Dendritic cell treated with granulocyte-macrophage colony-stimulating factor and Interleukin-4, amounts not matched to agents 40 ng/mL and 50 ng/mL, for 4 days (primary cell): ENCODE measurements around the gene RFC5.

Experiments used
- H3K27ac Mint-ChIP-seq: one replicate; pipeline ENCODE4 v1.8.0; 2022; ENCODE audit warnings: mild to moderate bottlenecking, mixed read lengths
- H3K27me3 Mint-ChIP-seq: one replicate; pipeline ENCODE4 v1.8.0; 2022; ENCODE audit warnings: mild to moderate bottlenecking, mixed read lengths
- H3K36me3 Mint-ChIP-seq: one replicate; pipeline ENCODE4 v1.8.0; 2022; ENCODE audit warnings: low read depth, mixed read lengths
- H3K4me1 Mint-ChIP-seq: one replicate; pipeline ENCODE4 v1.8.0; 2022; ENCODE audit warnings: low read depth, mixed read lengths
- H3K4me3 Mint-ChIP-seq: one replicate; pipeline ENCODE4 v1.8.0; 2022; ENCODE audit warnings: mild to moderate bottlenecking, moderate library complexity, mixed read lengths
- H3K9me3 Mint-ChIP-seq: one replicate; pipeline ENCODE4 v1.8.0; 2022; ENCODE audit warnings: mixed read lengths
- intact Hi-C: fragments of 100-400 bp; cut with micrococcal nuclease; formaldehyde crosslinking; loops from one replicate; pipeline ENCODE4 v1.15.0; 2022

Gene RFC5

DNA sequence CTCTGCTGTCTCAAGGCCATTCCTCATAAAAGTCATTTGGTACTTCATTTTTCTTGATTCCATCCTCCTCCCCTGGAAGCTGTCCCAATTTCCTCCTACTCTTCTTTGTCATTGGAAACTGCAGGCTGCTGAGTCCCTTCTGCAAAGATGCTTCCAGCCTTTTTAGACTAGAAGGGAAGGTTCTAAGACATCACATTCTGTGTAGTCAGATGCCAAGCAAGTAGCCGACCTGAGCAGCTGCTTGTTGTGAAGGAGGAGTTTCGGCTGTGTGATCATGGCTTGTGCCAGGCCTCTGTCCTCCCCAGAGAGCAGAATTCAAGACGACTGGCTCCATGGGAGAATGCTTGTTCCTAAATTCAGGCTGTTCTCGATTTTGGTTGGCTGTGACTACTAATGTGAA is 8.7 kb downstream of the RFC5 start:
- Mint-ChIP-seq H3K27ac (no peak overlapping the region), H3K9me3 (no peaks in the 10 kb centered on the region)

DNA sequence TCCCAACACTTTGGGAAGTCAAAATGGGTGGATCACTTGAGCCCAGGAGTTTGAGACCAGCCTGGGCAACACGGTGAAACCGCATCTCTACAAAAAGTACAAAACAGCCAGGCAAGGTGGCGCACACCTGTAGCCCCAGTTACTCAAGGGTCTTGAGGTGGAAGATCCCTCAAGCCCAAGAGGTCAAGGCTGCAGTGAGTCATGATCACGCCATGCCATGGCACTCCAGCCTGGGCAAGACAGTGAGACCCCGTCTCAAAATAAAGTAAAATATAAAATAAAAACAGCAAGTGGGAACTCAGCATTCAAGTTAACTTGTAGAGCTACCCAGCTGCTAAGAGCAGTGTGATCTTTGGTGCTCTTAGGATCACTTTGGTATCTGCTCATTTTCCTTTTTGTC is 12.7 kb downstream of the RFC5 start:
- Mint-ChIP-seq H3K4me3 (no peak overlapping the region), H3K27ac (no peak overlapping the region), H3K27me3 (no peaks in the 10 kb centered on the region), H3K4me1 (no peaks in the 10 kb centered on the region), H3K9me3 (no peaks in the 10 kb centered on the region), H3K36me3 (peaks cover 92% of the 10 kb centered on the region)
- intact Hi-C loops = no loop called here

More for the DNA sequence above, 8.7 kb downstream of the RFC5 start:
- Mint-ChIP-seq H3K36me3 (peaks cover 96% of the 10 kb centered on the region), H3K27me3 (no peaks in the 10 kb centered on the region), H3K4me1 (no peaks in the 10 kb centered on the region), H3K4me3 (no peak overlapping the region)
- intact Hi-C loops = no loop called here

DNA sequence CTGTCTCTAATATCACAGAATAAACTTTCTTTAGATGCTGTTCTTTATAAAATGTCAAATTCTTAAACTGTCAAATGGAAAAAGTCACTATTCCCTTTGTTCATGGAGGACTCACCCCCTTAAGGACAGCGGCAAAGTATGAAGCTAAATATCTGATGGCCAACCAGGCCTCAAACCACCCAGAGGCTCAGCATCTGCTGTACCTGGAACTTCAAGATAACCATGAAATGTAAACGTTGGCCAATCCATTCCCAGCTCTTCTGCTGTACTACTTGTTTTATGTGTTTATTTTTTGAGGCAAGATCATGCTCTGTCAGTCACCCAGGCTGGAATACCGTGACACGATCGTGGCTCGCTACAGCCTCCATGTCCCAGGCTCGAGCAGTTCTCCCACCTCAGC is 15.7 kb downstream of the RFC5 start:
- Mint-ChIP-seq H3K4me1 (no peaks in the 10 kb centered on the region), H3K27ac (no peak overlapping the region), H3K36me3 (peaks cover 93% of the 10 kb centered on the region), H3K9me3 (no peaks in the 10 kb centered on the region), H3K4me3 (no peak overlapping the region), H3K27me3 (no peaks in the 10 kb centered on the region)
- intact Hi-C loops = loop anchor here (10.0 kb wide), 1 partner anchor 157 kb away; no protein-coding TSS in a partner anchor

DNA sequence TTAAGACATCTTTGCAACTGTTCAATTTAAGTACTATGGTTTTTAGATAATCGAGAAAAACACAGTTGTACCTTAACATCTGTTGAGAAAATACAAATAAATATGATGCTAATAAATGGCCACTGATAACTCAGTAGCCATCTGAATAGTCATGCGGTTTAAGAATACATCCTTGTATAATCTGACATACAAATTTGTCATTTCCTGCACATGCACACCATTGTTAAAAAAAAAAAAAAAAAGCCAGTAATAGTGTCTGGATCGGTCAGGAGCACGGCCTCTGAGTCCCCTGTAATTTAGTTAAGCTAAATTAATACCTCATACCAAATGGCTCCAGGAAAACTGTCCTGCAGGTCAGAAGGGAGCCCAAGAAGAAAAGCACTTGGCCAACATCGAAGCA is 16.8 kb downstream of the RFC5 start:
- Mint-ChIP-seq H3K4me1 (no peaks in the 10 kb centered on the region), H3K9me3 (no peaks in the 10 kb centered on the region), H3K4me3 (no peak overlapping the region), H3K27ac (no peak overlapping the region), H3K36me3 (peaks cover 93% of the 10 kb centered on the region), H3K27me3 (no peaks in the 10 kb centered on the region)
- intact Hi-C loops = loop anchor here (10.0 kb wide), 1 partner anchor 159 kb away; no protein-coding TSS in a partner anchor

DNA sequence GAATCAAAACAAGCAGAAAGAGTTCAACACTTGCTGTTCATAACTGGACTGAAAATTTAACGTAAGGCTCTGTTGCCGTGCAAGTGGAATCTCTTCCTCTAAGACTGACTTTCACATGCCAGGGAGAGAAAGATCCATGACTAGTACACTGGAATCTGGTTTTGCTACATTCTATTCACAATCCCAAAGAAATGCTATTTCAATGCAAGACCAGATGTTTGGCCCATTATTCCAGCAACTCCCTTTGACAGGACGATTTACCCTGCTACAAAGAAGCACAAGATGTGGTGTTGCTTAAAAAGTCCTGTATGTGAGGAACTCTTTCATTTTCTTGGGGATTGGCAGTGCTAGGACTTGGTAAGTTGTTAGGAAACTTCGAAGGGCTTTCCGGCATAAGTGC is 17.4 kb downstream of the RFC5 start:
- Mint-ChIP-seq H3K9me3 (no peaks in the 10 kb centered on the region), H3K4me1 (no peaks in the 10 kb centered on the region), H3K27ac (no peak overlapping the region), H3K4me3 (no peak overlapping the region), H3K27me3 (no peaks in the 10 kb centered on the region), H3K36me3 (peaks cover 94% of the 10 kb centered on the region)
- intact Hi-C loops = loop anchor here (10.0 kb wide), 1 partner anchor 159 kb away; no protein-coding TSS in a partner anchor

DNA sequence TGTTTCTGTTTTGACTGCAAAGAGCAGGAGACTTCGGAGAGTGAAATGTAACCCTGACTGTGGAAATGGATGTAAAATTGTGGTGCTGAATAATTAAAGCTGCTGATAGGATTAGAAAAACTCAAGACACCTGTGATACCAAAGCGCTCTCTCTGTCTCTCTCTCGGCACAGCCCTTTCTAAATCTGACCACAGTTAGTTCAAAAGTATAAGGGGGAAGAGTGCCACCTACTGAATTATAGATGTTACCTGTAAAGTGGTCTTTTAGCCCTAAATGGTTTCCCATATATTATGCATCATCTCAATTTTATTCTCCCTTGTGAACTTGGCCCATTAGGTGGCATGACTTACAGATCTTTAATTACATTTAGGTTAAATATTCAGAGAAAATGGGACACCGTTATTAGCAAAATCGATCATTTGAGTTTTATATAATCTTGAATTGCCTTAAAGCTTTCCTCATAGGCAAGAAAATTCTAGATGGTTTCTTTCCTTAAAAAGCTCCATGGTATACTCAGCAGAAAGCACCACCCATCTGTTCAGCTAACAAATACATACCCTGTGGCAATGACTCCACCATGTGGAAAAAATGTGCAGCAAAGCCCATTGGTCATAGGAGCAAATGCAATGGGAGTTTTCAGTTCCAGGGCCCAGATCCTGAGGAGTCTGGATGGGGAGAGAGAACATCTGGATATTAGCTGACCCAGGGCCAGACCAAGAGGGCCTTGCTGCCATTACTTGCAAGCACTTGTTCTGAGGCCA is 18.1 kb downstream of the RFC5 start:
- no peak overlapping the region for H3K27ac Mint-ChIP-seq
- intact Hi-C loops = loop anchor here (10.0 kb wide), 1 partner anchor 160 kb away; no protein-coding TSS in a partner anchor
- H3K4me1 Mint-ChIP-seq = no peaks in the 10 kb centered on the region
- H3K36me3 Mint-ChIP-seq = peaks cover 94% of the 10 kb centered on the region
- no peaks in the 10 kb centered on the region for H3K27me3 Mint-ChIP-seq
- H3K4me3 Mint-ChIP-seq = no peak overlapping the region
- no peaks in the 10 kb centered on the region for H3K9me3 Mint-ChIP-seq

DNA sequence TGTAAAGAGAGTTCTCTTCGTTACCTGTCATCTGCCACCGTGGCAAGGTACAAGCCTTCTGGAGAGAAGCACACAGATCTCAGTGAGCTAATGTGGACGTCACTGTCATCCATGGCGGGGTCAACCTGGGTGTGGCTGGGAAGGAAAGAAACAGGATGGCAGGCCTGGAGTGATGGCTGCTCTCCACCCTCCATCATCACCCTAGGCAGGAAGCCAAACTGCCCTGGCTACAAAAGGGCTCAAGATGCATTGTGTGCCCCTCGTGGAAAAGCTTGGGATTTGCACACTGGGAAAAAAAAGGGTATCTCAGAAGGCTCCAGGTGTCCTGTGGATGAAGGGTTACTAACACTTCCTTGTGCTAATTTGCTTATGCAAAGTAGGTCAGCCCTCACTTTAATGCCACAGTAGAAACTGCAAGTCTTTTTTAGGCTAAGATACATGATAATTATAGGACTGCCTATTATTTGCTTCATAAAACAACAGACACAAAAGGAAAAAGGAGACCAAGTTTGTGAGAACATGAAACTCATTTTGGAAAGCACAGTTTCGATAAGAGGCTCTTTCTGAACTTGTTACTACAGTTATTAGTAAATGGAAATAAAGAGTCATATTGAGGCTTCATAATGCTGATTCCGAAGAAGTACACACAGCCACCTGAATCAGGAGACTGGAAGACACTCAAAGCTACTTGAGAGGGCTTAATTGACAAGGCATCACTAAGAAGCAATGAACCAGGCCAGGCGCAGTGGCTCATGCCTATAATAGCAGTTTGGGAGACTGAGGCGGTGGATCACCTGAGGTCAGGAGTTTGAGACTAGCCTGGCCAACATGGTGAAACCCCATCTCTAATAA is 18.9 kb downstream of the RFC5 start:
- H3K27me3 Mint-ChIP-seq = no peaks in the 10 kb centered on the region
- H3K4me1 Mint-ChIP-seq = no peaks in the 10 kb centered on the region
- intact Hi-C loops = loop anchor here (10.0 kb wide), 1 partner anchor 161 kb away; no protein-coding TSS in a partner anchor
- no peak overlapping the region for H3K27ac Mint-ChIP-seq
- H3K4me3 Mint-ChIP-seq = no peak overlapping the region
- peaks cover 95% of the 10 kb centered on the region for H3K36me3 Mint-ChIP-seq
- H3K9me3 Mint-ChIP-seq = no peaks in the 10 kb centered on the region

DNA sequence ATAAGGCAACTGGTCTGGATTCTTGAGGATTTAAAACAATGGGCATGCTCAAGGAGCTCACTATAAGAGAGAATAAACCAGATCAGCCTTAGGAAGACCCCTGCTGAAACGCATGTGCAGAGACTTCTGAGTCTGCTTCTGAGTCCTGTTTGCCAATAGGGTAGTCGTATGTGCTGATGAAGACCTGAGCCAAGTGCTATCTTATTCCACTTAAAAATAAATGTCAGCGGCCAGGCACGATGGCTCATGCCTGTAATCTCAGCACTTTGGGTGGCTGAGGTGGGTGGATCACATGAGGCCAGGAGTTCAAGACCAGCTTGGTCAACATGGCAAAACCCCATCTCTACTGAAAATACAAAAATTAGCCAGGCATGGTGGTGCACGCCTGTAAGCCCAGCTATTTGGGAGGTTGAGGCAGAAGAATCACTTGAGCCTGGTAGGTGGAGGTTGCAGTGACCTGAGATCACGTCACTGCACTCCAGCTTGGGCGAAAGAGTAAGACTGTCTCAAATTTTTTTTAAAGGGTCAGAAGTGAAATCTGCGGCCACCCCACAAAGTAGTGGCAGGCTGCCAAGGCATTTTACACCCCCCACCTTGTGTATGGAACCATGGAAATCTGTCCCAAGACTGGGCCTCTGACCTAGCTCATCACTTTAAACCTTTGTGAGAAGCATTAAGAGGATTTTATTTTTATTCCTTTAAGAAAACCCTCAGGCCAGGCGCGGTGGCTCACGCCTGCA is 20.3 kb downstream of the RFC5 start:
- H3K4me3 Mint-ChIP-seq = no peak overlapping the region
- no peak overlapping the region for H3K27ac Mint-ChIP-seq
- H3K36me3 Mint-ChIP-seq = peaks cover 99% of the 10 kb centered on the region
- H3K9me3 Mint-ChIP-seq = no peaks in the 10 kb centered on the region
- H3K27me3 Mint-ChIP-seq = no peaks in the 10 kb centered on the region
- intact Hi-C loops = loop anchor here (10.0 kb wide), 1 partner anchor 162 kb away; no protein-coding TSS in a partner anchor
- no peaks in the 10 kb centered on the region for H3K4me1 Mint-ChIP-seq

DNA sequence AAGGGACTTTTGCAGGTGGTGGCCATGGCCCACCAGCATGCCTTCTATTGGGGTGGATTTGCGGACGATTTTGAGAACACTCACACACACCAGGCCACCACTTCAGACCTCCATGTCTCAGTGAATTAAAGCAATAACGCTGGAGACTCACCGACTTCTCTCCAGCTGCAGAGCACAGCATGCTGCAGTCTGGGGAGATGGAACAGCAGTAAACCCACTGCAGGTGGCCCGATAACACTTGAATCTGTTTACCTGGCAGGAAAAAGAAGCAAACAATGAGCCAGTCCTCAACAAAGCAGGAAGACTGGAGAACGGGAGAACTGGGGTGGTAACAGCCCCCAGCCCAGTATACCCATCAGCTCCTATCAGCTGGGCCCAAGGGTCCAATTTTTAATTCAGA is 21.6 kb downstream of the RFC5 start:
- H3K9me3 Mint-ChIP-seq = no peaks in the 10 kb centered on the region
- no peaks in the 10 kb centered on the region for H3K4me1 Mint-ChIP-seq
- intact Hi-C loops = loop anchor here (10.0 kb wide), 1 partner anchor 163 kb away; no protein-coding TSS in a partner anchor
- no peak overlapping the region for H3K27ac Mint-ChIP-seq
- no peaks in the 10 kb centered on the region for H3K27me3 Mint-ChIP-seq
- peaks cover 100% of the 10 kb centered on the region for H3K36me3 Mint-ChIP-seq
- H3K4me3 Mint-ChIP-seq = no peak overlapping the region

DNA sequence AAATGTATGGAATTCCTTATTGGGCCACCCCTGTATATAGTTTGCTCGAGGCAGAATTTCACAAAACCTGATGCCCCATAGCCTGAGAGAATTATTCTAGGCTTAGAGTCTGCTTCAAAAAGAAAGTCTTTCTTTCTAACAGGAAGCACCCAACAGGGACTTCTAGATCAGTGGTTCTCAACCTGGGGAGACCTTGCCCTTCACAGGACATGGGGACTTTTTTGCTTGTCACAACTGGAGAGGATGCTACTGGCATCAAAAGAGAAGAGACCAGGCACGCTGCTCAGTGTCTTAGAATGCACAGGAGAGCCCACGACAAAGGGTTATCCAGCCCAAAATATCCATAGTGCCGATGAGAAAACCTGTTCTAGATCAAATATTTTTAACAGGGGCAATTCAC is 25.6 kb downstream of the RFC5 start:
- H3K27ac Mint-ChIP-seq = no peak overlapping the region
- H3K4me1 Mint-ChIP-seq = no peaks in the 10 kb centered on the region
- no peaks in the 10 kb centered on the region for H3K9me3 Mint-ChIP-seq
- intact Hi-C loops = no loop called here
- peaks cover 100% of the 10 kb centered on the region for H3K36me3 Mint-ChIP-seq
- no peaks in the 10 kb centered on the region for H3K27me3 Mint-ChIP-seq
- no peak overlapping the region for H3K4me3 Mint-ChIP-seq

DNA sequence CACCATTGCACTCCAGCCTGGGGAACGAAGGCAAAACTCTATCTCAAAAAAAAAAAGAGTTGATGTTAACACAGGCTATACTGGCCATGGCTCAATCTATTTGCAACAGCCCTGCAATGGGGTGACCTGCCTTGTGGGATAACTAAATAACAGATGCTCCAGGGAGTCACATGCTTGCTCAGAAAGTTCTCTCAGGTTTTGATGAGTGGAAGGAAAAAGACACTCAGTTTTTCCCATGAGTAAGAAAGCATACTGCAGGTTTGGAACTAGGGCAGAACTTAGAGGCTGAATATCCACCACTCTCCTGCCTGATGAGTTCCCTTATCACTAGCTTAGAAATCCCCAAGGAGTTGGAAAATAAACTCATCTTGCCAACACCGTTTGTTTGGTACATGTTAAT is 27.6 kb downstream of the RFC5 start:
- H3K36me3 Mint-ChIP-seq = peaks cover 99% of the 10 kb centered on the region
- no peaks in the 10 kb centered on the region for H3K9me3 Mint-ChIP-seq
- H3K4me3 Mint-ChIP-seq = no peak overlapping the region
- no peak overlapping the region for H3K27ac Mint-ChIP-seq
- H3K4me1 Mint-ChIP-seq = no peaks in the 10 kb centered on the region
- intact Hi-C loops = no loop called here
- H3K27me3 Mint-ChIP-seq = no peaks in the 10 kb centered on the region

DNA sequence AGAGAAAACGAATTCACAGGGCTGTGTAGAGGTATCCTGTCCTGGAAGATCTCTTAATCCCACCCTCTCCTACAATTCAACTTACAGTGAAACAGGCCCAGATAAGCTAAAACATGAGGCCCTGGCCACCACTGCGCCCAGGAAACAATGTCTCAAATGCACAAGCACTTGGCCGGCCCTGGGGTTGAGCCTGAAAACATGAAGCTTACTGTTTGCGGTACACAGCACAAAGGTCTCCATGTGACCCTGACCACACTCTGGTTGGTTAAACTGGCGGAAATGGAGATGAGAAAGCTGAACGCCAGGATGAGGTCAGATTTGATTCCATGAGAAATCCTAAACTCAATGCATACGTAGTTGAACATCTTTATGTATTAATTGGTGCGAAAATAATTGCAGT is 28.1 kb downstream of the RFC5 start:
- no peak overlapping the region for H3K27ac Mint-ChIP-seq
- H3K4me1 Mint-ChIP-seq = no peaks in the 10 kb centered on the region
- intact Hi-C loops = no loop called here
- H3K27me3 Mint-ChIP-seq = no peaks in the 10 kb centered on the region
- no peak overlapping the region for H3K4me3 Mint-ChIP-seq
- H3K36me3 Mint-ChIP-seq = peaks cover 99% of the 10 kb centered on the region
- no peaks in the 10 kb centered on the region for H3K9me3 Mint-ChIP-seq

DNA sequence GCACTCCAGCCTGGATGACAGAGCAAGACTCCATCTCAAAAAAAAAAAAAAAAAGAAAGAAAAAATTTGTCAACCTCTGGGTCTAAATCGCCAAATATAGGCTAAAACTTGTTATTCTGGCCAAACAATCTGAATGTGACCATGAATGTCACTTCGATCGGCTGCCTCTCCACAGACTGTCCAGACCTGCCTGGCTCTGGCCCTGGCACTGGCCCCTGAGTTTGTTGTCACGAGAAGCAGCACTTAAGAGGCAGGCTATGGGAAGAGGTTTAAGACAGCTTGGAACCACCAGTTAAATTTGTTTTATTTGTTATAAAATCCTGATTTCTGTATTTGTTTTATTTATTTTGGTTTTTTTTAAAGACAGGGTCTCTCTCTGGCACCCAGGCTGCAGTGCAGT is 29.9 kb downstream of the RFC5 start:
- H3K4me3 Mint-ChIP-seq = no peak overlapping the region
- no peaks in the 10 kb centered on the region for H3K9me3 Mint-ChIP-seq
- H3K27ac Mint-ChIP-seq = no peak overlapping the region
- peaks cover 99% of the 10 kb centered on the region for H3K36me3 Mint-ChIP-seq
- intact Hi-C loops = no loop called here
- no peaks in the 10 kb centered on the region for H3K27me3 Mint-ChIP-seq
- H3K4me1 Mint-ChIP-seq = no peaks in the 10 kb centered on the region
